Activated naive CD4-positive, alpha-beta T cell (primary cell): ENCODE measurements around the gene PITX3.
A peak's percentile ranks its signal among the peaks of the same experiment; 100 is the strongest.

Experiments
- DNase-seq, 4 experiments: peaks; one replicate each; lab custom pipeline; 2025; lab: John Stamatoyannopoulos, UW

PITX3 gene

GRCh38 chr10:102241444-102242117 lies at the start of gene PITX3:
TSS of gene PITX3 (minus strand) at chr10:102241512. CDS start at chr10:102232080, 9,432 bp downstream.
- peak; percentile 57 to 75 (median 64) for DNase-seq

DNA sequence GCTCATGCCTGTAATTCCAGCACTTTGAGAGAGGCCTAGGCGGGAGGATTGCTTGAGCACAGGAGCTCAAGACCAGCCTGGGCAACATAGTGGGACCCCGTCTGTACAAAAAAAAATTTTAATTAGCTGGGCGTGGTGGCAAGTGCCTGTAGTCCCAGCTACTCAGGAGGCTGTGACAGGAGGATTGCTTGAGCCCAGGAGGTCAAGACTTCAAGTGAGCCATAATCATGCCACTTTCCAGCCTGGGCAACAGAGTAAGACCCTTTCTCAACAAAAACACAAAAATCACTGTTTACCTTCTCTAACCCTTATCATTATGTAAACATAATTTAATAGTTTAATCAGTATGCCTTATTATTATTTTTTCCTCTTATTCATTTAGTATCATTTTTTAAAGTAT lies 48.5 kb upstream of the PITX3 start:
- DNase-seq: no peak

GRCh38 chr10:102289356-102289755 lies 48.0 kb upstream of the PITX3 start:
- no peak for DNase-seq

DNA sequence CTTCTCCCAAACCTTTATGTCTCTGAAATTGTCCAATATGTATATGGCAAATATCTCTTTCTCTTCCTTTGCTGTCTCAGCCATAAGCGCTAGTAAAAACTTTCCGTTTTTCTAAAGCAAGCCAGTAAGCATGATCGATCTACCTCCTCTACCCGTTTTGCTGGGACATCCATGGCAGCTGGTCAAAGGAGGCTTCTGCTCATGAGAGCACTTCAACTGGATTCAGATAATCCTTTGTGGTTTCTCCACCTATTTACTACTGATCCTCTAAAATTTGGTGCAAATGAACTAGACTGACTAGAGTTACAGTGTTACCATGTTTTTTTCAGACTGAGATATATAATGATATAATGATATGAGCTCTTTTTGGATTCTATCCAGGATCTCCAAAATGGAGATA lies 46.7 kb upstream of the PITX3 start:
- DNase-seq: no peak

DNA sequence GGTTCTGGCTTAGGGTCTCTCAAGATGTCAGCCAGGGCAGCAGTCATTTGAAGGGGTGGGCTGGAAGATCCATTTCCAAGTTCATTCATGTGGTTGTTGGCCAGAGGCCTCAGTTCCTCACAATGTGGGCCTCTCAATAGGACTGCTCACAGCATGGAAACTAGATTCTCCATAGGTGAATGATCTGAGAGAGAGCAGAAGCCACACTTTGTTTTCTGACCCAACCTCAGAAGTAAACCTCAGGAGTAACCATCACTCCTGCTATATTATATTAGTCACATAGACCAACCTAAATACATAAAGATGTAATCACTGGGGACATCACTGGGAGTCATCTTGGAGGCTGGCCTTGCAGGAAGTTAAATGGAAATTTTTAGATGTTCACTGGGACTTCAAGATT lies 46.2 kb upstream of the PITX3 start:
- no peak for DNase-seq

DNA sequence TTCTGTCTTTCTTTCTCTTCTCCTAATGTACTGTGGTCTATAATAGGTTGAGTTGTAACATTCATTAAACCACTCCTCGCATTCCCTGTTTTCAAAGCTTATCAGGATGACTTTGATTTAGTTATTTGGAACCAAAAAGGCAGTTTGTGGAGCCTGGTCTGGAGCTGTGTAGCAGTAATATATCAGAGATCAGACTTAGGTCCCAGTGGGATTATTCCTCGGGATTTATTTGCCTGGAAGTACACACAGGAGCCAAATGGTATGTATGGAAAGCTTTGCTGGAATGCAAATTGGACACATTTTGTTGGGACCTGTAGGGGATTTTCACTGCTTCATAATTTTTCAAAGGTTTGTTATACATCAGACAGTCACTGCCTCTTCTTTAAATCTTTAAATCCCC lies 44.9 kb upstream of the PITX3 start:
- DNase-seq: no peak

DNA sequence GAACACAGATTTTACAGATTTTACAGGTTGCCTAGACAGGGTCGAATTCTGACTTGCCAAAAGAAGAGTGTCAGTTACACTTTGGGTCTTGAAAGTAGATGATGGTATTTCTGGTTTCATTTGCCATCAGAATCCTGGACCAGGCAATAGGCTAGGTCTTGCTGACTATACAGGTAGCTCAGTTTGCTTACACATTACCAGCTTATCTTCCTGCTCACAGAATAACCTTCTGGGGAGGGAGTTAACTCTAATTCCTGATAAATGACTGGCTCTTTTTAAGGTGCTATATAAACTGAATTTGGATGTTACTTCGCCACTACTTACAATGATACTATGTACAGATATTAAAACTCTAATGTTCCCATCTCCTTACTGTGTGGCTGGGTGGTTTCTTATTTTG lies 43.8 kb upstream of the PITX3 start:
- no peak for DNase-seq

- DNase-seq: no peak
Measured at GRCh38 chr10:102284531-102284930, 43.2 kb upstream of the PITX3 start.

- no peak for DNase-seq
Measured at GRCh38 chr10:102283890-102284289, 42.6 kb upstream of the PITX3 start.

DNA sequence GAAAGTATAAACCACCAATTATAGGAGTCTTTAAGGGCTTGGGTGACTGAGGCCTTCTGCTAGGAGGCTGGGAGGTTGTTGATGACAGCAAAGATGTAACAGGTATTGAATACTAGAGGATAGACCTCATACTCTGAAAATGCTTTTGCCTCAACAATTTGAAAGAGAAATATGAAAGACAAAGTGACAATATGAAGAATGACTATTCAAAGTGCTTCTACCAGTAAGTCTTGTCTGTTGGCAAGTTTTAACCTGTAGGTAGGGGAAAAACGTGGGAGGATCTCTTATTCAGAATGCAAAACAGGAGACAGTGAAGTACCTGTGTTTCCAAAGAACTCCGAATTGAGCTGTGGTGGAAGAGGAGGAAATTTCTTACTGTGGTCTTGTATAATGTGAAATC lies 42.2 kb upstream of the PITX3 start:
- no peak for DNase-seq

GRCh38 chr10:102281102-102281487 lies 39.8 kb upstream of the PITX3 start:
- DNase-seq: no peak

DNA sequence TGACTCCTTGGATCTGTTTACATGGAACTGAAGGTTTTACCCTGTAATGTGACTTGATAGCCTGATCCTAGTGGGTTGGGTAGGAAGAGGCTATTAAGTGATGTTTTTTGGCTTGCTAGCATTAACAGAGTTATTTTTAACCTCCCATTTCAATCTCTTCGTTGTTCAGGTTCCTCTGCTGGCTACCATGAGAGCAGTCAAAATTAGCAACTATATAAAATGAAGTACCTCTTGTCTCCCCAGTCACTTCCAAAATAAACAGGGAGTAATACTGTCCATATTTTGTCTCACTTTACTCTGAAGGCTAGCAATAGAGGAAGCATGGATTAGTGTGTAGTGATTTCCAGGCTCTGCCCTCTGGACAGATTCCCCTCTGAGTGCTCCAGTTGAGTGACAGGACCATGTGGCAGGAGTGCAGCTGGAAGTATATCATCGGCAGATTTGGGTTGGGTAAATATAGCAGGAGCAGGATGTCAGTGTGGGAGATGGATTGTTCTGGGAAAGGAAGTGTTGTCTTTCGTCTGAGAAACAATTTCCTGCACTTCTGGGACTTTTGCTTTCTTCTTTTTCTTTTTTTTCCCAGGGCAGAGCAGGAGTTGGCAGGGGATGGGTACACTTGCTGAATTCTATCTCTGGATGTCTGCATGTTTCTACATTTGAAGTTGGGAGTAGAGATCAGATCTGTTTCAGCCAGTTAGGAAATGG lies 39.2 kb upstream of the PITX3 start:
- no peak for DNase-seq

DNA sequence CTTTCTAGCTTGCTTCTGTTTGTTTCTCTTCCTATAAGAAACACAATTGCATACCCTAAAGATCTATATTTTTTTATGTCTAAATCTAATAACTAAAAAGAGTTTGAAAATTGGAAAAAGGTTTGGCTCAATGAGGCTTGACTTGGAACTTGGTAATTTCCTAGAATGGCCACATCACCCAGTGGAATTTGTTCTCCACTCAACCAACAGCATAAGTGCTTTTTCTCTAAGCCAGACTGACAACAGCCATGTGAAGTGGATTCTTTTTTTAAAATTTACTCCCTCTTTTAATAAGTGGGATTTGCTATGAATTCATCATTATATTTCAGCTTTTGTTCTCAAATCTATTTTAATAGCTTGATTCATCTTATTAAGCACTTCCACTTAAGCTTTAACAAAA lies 37.8 kb upstream of the PITX3 start:
- no peak for DNase-seq

- DNase-seq: no peak
Measured at GRCh38 chr10:102275343-102275742, 34.0 kb upstream of the PITX3 start.

- no peak for DNase-seq
Measured at GRCh38 chr10:102274062-102274461, 32.8 kb upstream of the PITX3 start.

- no peak for DNase-seq
Measured at GRCh38 chr10:102269017-102269416, 27.7 kb upstream of the PITX3 start.

- DNase-seq: no peak
Measured at GRCh38 chr10:102268375-102268888, 27.1 kb upstream of the PITX3 start.

DNA sequence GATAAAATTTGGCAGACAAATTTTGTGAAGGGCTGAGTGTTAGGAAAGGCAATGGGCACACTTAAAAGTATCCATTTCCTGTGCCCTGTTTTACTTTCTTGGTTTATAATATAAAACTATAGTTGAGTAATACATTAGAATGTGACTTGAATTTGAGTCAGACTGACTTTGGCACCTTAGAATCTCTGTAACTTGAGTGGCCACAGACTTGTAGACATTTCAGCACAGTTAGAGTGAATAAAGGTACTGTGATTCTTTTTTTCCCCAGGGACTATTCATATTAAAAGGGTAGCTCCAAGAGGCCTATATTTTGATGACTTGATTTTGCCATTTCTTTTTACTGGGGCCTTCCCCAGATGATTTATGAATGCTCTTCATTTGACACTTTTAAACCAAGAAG lies 26.4 kb upstream of the PITX3 start:
- no peak for DNase-seq

- DNase-seq: no peak
Measured at GRCh38 chr10:102266670-102267069, 25.4 kb upstream of the PITX3 start.

DNA sequence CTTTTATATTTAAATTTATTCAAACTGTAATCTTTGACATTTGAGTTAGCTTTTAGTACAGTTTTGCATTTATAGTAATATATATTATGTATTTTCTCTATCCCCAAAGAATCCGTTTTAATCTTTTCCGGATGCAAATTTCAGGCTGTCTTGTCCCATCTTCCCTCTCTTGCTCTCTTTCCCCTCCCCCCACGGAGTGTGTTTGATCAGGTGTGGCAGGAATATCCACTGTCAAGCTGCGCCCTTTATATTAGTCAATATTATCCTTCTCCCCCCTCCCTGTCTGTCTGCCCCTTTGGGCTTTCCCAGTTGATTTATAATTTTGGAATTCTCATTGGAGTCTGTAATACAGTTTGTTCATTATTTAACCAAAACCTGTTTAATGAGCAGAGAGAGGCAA lies 23.1 kb upstream of the PITX3 start:
- DNase-seq: no peak

DNA sequence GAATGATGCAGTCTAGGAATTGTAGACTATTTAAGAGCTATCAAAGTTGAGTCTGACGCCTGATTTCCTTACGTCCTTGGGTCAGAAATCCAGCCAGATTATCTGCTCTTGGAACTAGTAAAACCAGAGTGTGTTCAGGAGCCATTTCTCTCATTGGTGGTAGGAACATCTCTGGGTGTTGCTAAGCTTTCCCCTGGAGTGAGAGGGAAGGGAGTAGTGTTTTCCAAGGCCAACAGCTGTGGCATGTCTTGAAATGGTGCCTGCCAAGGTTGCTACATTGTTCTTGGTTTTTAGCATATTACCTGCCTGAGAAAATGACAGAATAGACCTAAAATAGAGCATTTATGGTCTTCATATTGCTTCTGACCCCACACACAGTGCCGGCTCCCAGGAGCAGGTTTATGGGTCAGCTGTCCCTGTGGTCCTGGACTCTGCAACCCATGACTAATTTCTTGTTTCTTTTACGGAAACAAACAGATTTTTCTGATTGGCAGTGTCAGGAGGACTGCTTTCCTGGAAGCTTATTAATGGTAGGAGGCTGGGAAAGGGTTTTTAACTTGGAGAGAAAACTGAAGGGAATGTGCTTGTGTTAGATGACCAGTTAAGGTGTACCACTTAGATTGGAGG lies 21.5 kb upstream of the PITX3 start:
- no peak for DNase-seq

DNA sequence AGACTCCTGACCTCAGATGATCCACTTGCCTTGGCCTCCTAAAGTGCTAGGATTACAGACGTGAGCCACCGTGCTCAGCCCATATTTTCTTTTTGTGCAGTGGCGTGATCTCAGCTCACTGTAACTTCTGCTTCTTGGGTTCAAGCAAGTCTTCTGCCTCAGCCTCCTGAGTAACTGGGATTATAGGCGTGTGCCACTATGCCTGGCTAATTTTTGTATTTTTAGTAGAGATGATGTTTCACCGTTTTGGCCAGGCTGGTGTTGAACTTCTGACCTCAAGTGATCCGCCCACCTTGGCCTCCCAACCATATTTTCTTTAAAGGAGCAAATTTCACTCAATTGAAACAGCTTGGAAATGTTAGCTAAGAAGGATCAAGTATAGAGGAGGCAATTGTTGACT lies 20.5 kb upstream of the PITX3 start:
- no peak for DNase-seq

- DNase-seq: no peak
Measured at GRCh38 chr10:102261196-102261595, 19.9 kb upstream of the PITX3 start.
